ENCODE data around the gene TET2. TPM values are rescaled to one million over a fixed set of nuclear protein-coding genes. Genes with fewer than 3 reads are reported as not detected.
"Not testable (repeated sequence)": the region's sequence is repeated elsewhere in the genome, so short reads cannot be mapped to it uniquely, and the experiment has no call there.

The TET2 gene
- polyA plus RNA-seq, 1 donor from 2014 or later, result 32.8 TPM

DNA sequence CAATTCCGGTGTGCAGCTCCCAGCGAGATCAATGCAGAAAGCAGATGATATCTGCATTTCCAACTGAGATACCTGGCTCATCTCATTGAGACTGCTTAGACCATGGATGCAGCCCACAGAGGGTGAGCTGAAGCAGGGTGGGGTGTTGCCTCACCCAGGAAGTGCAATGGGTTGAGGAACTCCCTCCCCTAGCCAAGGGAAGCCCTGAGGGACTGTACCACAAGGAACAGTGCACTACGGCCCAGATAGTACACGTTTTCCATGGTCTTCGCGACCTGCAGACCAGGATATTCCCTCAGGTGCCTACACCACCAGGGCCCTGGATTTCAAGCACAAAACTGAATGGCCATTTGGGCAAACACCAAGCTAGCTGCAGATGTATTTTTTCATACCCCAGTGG is 150.0 kb downstream of the TET2 start:
- Mint-ChIP-seq H3K9me3 (peaks cover 4 to 14% (median 10%) of the 10 kb centered on the region in 3 donors), H3K4me3 (no peak overlapping the region), H3K4me1 (peaks cover 0 to 3% (median 0%) of the 10 kb centered on the region in 3 donors), H3K36me3 (peaks cover 3% of the 10 kb centered on the region), H3K27me3 (no peaks in the 10 kb centered on the region), H3K27ac (no peak overlapping the region)

- not testable (repeated sequence) for H3K27me3 Mint-ChIP-seq, H3K36me3 Mint-ChIP-seq, H3K27ac Mint-ChIP-seq, H3K4me1 Mint-ChIP-seq, H3K4me3 Mint-ChIP-seq
- H3K9me3 Mint-ChIP-seq, result peaks cover 5 to 27% (median 23%) of the 10 kb centered on the region in 3 donors
These were observed 152.4 kb downstream of the TET2 start for GRCh38 chr4:105299027-105299426.

- H3K9me3 Mint-ChIP-seq, result peaks cover 2 to 24% (median 16%) of the 10 kb centered on the region in 3 donors
- peaks cover 4% of the 10 kb centered on the region for H3K36me3 Mint-ChIP-seq
- no peak overlapping the region for H3K27ac Mint-ChIP-seq
- peaks cover 18 to 21% (median 20%) of the 10 kb centered on the region in 3 donors for H3K4me1 Mint-ChIP-seq
- no peak overlapping the region for H3K4me3 Mint-ChIP-seq
- no peaks in the 10 kb centered on the region for H3K27me3 Mint-ChIP-seq
These were observed 157.4 kb downstream of the TET2 start for GRCh38 chr4:105304085-105304484.

GRCh38 chr4:105305019-105305836 is 158.6 kb downstream of the TET2 start:
- Mint-ChIP-seq H3K4me1 (peaks cover 18 to 21% (median 20%) of the 10 kb centered on the region in 3 donors), H3K9me3 (peaks cover 2 to 19% (median 14%) of the 10 kb centered on the region in 3 donors), H3K27me3 (no peaks in the 10 kb centered on the region), H3K27ac (no peak overlapping the region), H3K4me3 (peak overlapping the region in 2 of 4 donors; percentile 3 to 75), H3K36me3 (peaks cover 4% of the 10 kb centered on the region)

DNA sequence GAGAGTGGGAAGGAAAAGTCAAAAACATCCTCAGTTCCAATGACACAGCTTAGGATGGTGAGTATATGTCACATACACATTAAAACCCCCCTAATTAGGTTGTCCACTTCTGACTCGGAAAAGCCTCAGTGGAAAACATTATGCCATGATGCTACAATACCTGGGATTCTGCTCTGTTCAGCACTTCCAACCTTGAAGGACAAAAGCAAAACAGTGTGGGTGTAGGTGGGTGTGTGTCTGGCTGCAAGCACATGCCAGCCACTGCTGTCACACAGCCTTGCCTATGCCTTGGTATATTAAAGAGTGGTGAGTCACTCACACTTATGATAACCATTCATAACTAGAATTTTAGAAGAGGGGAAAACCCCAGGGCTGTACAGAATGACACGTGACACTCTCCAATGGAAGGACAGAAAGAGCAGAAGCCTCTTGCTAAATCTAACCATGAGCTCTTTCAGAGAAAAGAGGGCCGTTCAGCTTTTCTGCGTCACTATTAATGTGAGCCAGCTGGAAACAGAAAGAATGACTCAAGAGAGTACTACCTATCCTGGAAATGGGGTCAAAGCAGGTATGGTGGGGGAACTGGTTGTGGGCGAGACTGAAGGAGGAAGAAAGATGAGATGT is 159.6 kb downstream of the TET2 start:
- H3K4me1 Mint-ChIP-seq, result peaks cover 18 to 21% (median 20%) of the 10 kb centered on the region in 3 donors
- peak overlapping the region in 1 of 3 donors; percentile 31 for H3K27ac Mint-ChIP-seq
- peaks cover 2 to 19% (median 14%) of the 10 kb centered on the region in 3 donors for H3K9me3 Mint-ChIP-seq
- peak overlapping the region in 3 of 4 donors; percentile 50 to 78 (median 75) for H3K4me3 Mint-ChIP-seq
- peaks cover 4% of the 10 kb centered on the region for H3K36me3 Mint-ChIP-seq
- no peaks in the 10 kb centered on the region for H3K27me3 Mint-ChIP-seq

- Mint-ChIP-seq H3K9me3 (peaks cover 4 to 19% (median 14%) of the 10 kb centered on the region in 3 donors), H3K27me3 (no peaks in the 10 kb centered on the region), H3K4me3 (peak overlapping the region in 2 of 4 donors; percentile 50 to 78), H3K4me1 (peaks cover 18 to 21% (median 20%) of the 10 kb centered on the region in 3 donors), H3K27ac (peak overlapping the region in 1 of 3 donors; percentile 31), H3K36me3 (peaks cover 4% of the 10 kb centered on the region)
These were observed 160.1 kb downstream of the TET2 start for GRCh38 chr4:105306820-105307219.

DNA sequence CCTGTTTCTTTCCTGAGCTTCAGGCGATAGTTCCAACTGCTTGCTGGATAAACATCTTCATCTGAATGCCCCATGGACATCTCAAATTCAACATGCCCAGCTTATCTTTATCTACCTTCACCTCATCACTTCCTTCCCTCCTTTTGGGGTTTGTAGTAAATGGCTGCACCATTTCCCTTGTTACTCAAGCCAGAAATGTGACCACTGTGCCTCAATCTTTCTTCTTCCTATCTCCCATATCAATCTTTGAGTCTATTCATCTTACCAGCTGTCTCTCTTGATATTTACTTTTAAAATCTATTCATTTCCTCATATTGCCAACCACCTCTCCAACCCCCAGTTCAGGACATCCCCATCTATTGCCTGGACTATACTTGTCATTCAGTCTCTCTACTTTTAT is 171.8 kb downstream of the TET2 start:
- Mint-ChIP-seq H3K27me3 (no peaks in the 10 kb centered on the region), H3K9me3 (peaks cover 2 to 9% (median 4%) of the 10 kb centered on the region in 3 donors), H3K27ac (no peak overlapping the region), H3K36me3 (no peaks in the 10 kb centered on the region), H3K4me3 (no peak overlapping the region), H3K4me1 (no peaks in the 10 kb centered on the region)

DNA sequence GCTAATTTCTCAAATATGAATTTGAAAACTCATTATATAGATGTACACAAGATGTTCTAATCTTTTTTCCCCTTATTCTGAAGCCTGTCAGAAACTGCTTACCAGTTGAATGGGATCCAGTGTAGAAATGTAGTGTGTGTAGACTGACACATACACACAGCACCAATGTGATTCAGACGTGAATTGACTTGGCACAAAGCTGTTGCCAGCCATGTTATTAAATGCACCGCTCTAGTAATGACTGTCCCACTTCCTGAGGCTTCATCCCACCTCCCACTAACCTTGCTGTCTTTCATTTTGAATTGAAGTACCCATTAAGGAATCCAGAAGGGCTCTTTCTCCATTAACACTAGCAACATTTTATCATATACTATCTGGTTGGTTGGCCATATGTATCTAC is 180.5 kb downstream of the TET2 start:
- Mint-ChIP-seq H3K4me1 (no peaks in the 10 kb centered on the region), H3K4me3 (no peak overlapping the region)

DNA sequence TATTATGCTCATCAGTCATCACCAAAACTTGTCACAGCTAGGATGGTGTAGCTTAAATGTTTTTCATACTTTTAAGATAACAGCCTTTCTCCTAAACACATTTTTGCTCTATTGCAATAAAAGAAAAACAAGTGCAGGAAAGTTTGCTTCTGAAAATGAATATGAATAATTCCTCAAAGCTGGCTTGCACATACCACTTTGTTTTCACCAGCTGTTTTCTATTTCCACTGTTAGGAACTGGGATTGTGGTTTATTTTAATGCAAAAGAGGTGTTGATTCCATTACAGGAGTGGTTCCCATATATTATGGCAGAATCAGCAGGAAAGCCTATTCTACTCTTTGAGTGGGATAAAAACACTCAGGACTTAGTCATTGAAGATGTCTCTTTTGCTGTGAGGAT is 181.3 kb downstream of the TET2 start:
- H3K36me3 Mint-ChIP-seq, result no peaks in the 10 kb centered on the region
- H3K4me3 Mint-ChIP-seq, result no peak overlapping the region
- H3K27ac Mint-ChIP-seq, result no peak overlapping the region
- no peaks in the 10 kb centered on the region for H3K4me1 Mint-ChIP-seq
- no peaks in the 10 kb centered on the region for H3K9me3 Mint-ChIP-seq
- no peaks in the 10 kb centered on the region for H3K27me3 Mint-ChIP-seq

More for the DNA sequence above, 180.5 kb downstream of the TET2 start:
- no peaks in the 10 kb centered on the region for H3K36me3 Mint-ChIP-seq
- H3K9me3 Mint-ChIP-seq, result no peaks in the 10 kb centered on the region
- no peaks in the 10 kb centered on the region for H3K27me3 Mint-ChIP-seq
- H3K27ac Mint-ChIP-seq, result no peak overlapping the region

GRCh38 chr4:105329081-105329480 is 182.4 kb downstream of the TET2 start:
- no peak overlapping the region for H3K27ac Mint-ChIP-seq
- no peaks in the 10 kb centered on the region for H3K4me1 Mint-ChIP-seq
- no peak overlapping the region for H3K4me3 Mint-ChIP-seq
- H3K27me3 Mint-ChIP-seq, result no peaks in the 10 kb centered on the region
- no peaks in the 10 kb centered on the region for H3K36me3 Mint-ChIP-seq
- H3K9me3 Mint-ChIP-seq, result peaks cover 0 to 2% (median 0%) of the 10 kb centered on the region in 3 donors
